IMR-90 (cell line): ENCODE results near the gene YIPF7.

Source experiments
- CEBPB ChIP-seq: IDR thresholded peaks from 2 replicates; pipeline ENCODE4 v1.6.1; 2012; ENCODE audit warnings: low read depth, low read length, improper control_type of control experiment
- CHD1 ChIP-seq: IDR thresholded peaks from 2 replicates; pipeline ENCODE4 v1.6.1; 2012; ENCODE audit warnings: low read depth, low read length, improper control_type of control experiment
- CTCF ChIP-seq: conservative IDR thresholded peaks from 2 replicates; pipeline ENCODE4 v1.5.1; 2012; ENCODE audit warnings: mild to moderate bottlenecking, low read depth, low read length, improper control_type of control experiment
- FOS ChIP-seq: fragments of 150-350 bp; IDR thresholded peaks from 2 replicates; pipeline ENCODE4 v1.6.1; 2016; ENCODE audit warnings: low read depth, low read length
- MAZ ChIP-seq: IDR thresholded peaks from 2 replicates; pipeline ENCODE4 v1.6.1; 2012; ENCODE audit warnings: low read depth, mild to moderate bottlenecking, low read length, improper control_type of control experiment, moderate library complexity, borderline replicate concordance
- POLR2A ChIP-seq: IDR thresholded peaks from 2 replicates; pipeline ENCODE4 v1.6.1; 2012; ENCODE audit warnings: mild to moderate bottlenecking, low read depth, low read length
- RAD21 ChIP-seq: IDR thresholded peaks from 2 replicates; pipeline ENCODE4 v1.6.1; 2012; ENCODE audit warnings: low read length, improper control_type of control experiment
- RFX5 ChIP-seq: IDR thresholded peaks from 2 replicates; pipeline ENCODE4 v1.8.0; 2012; ENCODE audit warnings: low read depth, mild to moderate bottlenecking, low read length, moderate library complexity
- SMC3 ChIP-seq: fragments of 150-350 bp; IDR thresholded peaks from 2 replicates; pipeline ENCODE4 v1.6.1; 2016; ENCODE audit warnings: low read depth, mild to moderate bottlenecking, antibody characterized with exemption, low read length, moderate library complexity
- USF2 ChIP-seq: fragments of 150-350 bp; IDR thresholded peaks from 2 replicates; pipeline ENCODE4 v1.6.1; 2017; ENCODE audit warnings: mild to moderate bottlenecking, antibody characterized with exemption, low read length, low read depth

- TF ChIP-seq CTCF: no peak
- TF ChIP-seq POLR2A: no peak
- no peak for TF ChIP-seq FOS
- TF ChIP-seq USF2: no peak
- no peak for TF ChIP-seq CEBPB
- no peak for TF ChIP-seq RFX5
- no peak for TF ChIP-seq CHD1
- no peak for TF ChIP-seq SMC3
- TF ChIP-seq RAD21: no peak
- TF ChIP-seq MAZ: no peak
These were observed 71.2 kb downstream of the YIPF7 start for GRCh38 chr4:44580231-44580630.
